ENCODE measurements around the gene KIRREL3.

The KIRREL3 gene

DNA sequence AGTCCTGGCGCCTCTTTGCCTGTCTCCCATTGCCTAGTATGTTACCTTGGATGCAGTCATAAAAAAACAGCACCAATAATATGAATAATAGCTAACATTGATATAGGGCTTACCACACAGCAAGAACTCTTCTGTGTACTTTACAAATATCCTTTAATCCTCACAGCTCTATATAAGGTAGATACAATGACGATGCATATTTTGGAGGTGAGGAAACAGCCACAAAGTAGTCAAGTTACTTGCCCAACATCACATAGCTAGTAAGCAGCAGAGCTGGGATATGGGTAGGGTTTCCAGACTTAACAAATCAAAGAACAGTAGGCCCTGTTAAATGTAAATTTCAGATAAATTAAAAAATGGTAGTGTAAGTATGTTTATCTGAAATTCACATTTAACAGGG lies 516.3 kb downstream of the KIRREL3 start:
- no peak for DNase-seq (ENCODE audit: low read depth)

DNA sequence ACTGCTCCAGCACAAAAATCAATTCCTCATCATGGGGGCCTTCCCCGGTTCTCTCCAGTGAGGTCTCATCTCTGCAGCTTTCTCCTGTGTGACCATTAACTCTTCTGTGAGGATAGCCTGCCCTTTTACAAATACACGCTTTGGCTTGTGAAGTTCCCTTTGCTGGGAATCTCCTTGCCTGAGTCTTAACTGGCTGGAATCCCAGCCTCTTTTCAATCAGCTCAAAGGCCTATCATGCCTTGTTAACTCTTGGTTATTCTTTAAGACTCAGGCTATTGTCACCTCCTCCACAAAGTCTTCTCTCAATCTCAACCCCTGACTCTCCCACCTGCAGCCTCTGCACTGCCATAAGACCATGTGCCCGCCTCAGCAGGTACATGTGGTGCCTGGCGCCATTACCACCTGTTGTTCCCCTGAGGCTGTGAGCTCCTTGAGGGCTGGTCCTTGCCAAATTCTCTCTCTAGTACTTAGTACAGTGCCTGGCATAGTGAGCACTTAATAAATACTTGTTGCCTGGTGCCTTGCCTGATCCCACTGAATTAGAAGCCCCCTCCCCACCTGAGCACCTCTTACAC lies 516.9 kb downstream of the KIRREL3 start:
- no peak for DNase-seq (ENCODE audit: low read depth)

DNA sequence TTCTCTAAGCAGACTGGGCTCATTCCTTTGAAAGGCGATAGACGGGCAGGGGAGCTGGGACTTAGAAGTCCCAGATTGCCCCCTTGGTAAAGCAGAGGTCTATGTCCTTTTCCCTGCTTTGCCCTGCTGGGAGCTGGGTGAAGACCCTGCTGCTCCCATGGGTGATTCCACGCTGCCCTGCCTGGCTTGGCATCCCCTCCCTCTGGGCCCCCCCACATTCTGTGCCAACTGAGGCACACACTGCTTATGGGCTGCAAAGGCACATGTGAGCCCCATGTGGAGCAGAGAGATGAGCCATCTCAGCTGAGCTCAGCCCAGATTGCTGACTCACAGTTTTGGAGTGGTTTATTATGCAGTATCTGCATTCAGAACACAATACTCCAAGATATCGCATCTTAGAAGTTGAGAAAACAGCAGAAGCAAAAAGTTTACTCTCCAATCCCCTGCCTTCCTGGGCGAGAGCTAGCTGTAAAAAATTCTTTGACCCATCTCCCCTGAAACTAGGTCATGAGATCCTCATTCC lies 517.9 kb downstream of the KIRREL3 start:
- DNase-seq (ENCODE audit: low read depth) = no peak

DNA sequence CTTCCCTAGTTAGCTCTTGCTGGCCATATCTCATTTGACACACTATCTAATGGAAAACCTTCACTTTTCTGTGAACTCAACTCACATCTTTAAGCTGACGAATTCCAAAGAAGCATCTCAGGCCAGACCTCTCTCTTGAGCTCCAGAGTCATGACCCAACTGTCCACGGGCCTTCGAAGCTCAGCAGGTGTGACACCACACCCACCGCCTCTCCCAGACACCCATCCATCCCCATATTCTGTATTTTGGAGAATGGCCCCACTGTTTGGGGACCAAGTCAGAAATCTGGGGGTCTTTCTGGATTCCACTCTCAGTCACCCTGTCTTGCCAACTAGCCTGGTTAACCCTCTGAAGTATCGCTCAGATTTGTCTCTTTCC lies 519.3 kb downstream of the KIRREL3 start:
- DNase-seq (ENCODE audit: low read depth) = no peak

DNA sequence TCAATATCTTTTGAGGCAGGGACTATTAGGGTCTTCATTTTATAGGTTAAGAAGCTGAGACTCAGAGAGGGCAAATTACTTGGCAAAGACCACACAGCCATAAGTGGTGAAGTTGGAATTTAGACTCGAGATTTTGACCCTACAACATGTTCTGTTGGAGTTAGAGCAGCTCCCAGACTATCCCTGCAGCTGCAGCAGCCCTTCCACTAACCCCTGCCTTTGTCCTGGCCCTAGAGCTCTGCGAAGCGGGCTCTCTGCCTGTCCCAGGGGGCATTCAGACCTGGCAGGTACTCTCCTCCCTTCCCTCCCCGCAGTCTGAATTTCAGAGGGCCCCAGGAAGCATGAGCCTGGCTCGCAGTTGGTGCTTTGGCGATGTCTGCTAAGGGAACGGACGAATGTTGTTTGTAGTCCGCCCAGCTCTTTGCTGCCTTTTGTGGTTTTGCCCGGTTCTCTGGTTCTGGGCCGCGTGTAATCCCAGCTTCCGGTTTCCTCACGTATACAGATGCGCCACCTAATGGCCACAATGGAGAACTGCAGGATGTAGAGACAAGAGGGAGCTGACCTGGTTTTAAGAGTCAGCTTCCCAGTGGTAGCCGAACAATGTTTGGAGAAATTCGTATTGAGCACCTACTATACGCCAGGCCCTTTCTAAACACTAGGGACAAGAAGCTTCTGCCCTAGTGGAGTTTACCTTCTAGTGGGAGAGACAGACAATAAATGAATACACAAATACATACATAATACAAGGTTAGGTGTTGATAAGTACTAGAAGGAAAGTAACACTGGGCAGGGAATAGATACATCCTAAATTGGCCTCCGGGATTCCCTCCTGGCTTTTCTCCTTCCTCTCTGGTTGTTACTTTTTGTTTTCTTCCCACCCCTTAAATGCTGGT lies 519.9 kb downstream of the KIRREL3 start:
- DNase-seq (ENCODE audit: low read depth) = peak; percentile 54

DNA sequence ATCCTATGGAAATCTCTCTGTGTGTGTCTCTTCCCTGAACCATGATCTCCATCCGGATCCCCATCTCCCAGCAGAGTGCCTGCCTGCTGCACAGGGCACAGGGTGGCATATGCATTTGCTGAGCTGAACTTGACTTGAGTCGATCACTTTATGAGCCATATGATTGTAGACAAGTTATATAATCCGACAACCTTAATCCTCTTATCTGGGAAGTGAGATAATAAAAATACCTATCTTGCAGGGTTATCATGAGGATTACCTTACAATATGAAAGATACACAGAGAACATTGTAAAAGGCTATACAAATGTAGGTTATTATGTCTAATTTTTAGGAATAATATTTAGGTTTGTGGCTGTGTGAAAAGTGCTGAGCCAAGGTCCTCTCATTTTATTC lies 520.6 kb downstream of the KIRREL3 start:
- DNase-seq (ENCODE audit: low read depth) = no peak

DNA sequence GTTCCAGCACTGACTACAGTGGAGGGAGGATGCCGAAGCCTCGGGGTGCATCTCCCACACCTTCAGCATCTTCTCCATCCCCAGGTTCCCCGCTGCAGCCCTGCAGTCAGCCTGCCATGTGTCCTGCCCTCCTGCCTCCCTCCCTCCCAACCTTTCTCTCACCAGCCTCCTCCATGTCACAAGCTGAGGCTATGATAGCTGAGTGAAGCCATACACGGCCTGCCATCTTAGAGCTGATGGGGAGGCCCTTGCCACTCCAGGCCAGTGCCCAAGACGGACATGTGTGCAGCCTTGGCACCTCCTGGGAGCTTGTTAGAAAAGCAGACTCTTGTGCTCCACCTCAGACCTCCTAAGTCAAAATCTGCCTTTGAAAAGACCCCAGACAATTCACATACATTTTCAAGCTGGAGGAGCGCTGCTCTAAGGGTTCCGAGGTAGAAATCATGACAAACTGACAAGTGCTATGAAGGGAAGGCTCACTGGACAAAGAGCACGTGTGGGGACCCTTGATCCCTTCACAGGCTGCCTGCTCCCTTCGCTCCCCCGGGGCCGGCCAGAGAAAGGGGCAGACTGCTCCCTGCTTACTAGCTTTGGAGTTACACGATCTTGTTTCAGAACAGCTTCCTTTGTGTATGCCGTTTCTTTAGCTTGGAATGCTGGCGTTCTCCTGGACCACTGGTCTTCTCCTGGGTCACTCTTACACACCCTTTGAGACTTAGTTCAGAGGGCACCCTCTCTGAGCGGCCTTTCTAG lies 521.2 kb downstream of the KIRREL3 start:
- DNase-seq (ENCODE audit: low read depth) = no peak

DNA sequence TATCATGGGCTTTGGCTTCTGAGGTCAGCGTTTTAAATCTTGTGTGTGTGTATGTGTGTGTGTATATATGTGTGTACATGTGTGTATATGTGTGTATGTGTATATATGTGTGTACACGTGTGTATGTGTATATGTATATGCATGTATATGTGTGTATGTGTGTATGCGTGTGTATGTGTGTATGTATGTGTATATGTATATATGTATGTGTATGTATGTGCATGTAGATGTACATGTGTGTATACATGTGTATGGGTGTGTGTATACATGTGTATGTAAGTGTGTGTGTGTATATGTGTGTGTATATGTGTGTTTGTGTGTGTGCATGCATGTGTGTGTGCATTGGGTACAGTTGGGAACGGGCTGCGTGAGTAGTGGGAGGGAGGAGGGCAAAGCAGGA lies 522.1 kb downstream of the KIRREL3 start:
- DNase-seq (ENCODE audit: low read depth) = no peak

DNA sequence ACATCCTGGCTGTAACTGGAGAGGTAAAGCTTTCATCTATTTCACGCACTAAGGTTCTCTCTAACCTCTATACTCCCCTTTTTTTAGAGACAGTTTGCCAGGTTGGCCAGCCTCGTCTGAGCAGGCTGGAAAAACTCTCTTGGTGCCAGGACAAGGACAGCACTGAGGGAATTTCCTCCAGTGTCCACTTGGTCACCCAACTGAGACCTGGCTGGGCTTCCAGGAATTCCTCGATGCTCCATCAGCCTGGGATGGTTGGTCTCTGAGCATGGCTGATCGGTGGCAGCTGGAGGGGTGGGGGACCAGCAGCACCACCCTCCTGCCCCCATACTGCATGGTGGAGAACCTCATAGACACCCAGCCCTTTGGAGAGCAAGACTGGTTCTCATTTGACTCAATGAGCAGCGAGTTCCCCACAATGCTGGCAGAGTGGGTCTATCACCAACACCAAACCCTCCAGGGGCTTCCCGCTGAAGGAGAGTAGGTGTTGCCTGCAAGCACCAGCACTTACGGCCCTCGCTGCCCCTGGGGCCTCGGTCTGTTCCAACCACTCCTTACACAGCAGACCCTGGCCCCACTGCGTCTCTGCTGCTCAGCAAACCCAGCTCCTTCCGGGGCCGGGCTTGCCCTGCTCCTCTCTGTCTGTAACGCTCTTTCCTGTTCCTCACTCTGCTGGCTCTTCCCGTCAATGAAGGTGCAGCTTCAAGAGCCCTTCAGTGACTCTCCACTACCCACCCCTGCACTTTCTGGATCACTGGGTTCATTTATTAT lies 522.9 kb downstream of the KIRREL3 start:
- no peak for DNase-seq (ENCODE audit: low read depth)

DNA sequence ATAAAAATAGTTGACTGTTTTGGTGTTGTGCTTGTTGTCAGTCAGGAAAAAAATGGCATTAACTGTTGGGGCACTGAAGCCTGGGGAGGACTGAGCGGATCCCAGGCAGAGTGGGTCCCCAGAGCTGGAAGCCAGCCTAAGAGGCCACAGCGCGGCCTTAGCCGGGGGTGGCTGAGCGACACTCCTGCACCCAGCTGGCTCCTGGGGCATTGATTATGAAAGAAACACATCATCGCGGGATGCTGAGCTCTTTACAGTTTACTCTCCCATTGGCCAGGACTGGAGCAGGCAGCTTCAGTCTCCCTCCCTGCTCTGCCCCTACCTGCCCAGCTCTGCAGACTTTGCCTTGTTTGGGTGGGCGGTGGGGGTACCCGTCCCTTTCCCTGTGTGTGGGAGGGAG lies 523.6 kb downstream of the KIRREL3 start:
- no peak for DNase-seq (ENCODE audit: low read depth)

DNA sequence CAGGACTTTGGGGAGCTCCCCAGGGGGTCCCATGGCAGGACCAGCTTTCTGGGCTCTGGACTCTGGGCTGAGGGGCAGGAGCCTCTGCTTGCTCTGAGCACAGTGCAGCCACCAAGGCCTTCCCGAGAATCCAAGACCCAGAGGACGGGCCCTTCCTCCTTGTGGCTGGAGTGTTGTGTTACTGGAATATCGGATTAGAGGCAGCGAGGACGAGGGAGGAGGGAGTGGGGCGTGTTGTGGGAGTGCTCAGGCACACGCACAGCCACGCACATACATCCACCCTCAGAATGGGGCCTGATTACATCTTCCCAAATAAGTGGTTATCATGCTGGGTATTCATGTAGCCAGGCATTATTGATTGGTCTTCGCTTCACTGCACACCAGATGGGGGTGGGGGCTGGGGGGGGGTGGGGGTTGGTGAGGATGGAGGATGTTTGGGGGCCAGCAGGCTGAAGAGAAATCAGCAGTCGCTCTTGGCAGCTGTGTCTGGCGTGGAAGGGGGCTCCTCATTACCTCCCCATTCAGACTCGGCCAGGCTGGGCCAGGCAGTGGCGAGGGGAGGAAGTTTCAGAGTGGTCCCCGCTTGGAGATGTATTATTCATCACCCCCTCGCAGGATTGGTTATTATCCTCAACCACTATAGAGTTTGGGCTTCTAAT lies 524.2 kb downstream of the KIRREL3 start:
- DNase-seq (ENCODE audit: low read depth) = no peak

DNA sequence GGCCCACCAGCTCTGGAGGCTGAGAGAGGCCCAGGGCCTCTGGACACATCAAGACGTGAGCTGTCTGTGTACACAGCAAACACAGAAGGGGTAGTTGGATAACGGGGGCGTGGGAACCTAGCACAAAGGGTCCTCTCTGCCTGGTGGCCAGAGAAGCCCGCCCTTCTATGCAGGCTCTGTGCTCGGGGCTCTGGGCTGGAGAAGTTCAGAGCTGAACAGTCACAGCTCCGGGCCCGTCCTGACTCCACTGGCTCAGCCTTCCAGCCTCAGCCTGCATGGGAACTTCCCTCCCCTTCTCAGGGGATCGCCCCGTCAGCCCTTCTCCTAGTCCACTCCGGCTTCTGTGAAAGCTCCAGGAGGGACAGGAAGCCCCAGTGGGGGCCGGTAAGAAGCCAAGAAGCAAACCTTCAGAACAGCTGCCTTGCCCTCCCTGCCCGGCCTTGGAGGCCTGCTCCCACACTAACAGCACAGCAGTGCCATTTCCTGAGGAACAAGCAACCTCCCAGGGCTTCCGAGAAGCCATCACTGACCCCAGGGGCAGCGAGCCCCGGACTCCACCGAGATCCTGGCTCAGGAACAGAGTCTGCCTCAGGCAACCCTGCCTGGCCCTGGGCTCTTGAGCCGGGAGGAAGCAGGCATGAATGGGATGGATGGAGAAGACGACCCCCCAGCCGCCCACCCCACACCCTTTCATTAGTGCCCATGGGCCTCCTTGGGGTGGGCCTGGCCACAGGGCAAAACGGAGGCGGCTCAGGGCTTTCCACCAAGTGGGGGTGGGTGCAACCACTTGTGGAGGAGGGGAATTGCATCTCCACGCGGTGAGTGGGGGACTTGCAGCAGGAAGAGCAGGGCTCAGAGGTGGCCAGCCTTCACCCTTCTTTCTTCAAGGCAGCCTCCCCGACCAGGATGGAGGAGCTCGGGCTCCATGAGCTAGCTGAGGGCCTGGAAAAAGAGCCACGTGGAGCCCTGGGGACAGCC lies 525.3 kb downstream of the KIRREL3 start:
- DNase-seq (ENCODE audit: low read depth) = no peak

DNA sequence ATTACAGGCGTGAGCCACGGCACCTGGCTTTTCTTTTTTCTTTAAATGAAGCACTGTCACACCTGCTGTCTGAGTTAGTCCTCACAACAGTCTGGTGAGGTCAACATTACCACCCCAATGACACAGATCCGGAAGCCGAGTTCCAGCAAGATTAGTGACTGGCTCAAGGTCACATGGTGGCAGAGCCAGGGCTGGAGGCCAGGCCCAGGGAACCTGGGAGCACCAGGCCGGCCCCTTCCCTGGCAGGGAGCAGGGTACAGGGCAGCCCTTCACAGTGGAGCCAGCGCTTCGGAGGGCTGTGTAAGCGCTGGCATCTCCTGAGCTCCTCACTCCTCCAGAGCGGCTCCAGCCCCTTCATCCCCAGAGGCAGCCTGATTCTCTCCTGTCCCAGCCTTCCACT lies 526.4 kb downstream of the KIRREL3 start:
- DNase-seq (ENCODE audit: low read depth) = no peak

DNA sequence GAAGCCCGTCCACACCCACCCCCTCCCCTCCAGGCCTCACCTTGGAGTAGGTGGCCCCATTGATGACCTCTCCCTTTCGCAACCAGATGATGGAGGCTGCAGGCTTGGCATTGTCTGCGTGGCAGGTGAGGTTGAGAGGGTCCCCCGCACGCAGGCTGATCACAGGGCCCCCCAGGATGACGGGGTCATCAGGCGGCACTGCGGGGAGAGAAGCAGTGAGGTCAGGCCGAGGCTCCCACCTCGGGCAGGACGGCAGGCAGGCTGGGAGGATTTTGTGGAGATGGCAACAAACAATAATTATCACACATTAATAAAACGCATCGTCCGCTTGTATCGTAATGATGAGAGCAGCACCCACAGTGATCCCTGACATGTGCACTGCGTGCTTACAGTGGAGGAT lies 527.3 kb downstream of the KIRREL3 start:
- no peak for DNase-seq (ENCODE audit: low read depth)

DNA sequence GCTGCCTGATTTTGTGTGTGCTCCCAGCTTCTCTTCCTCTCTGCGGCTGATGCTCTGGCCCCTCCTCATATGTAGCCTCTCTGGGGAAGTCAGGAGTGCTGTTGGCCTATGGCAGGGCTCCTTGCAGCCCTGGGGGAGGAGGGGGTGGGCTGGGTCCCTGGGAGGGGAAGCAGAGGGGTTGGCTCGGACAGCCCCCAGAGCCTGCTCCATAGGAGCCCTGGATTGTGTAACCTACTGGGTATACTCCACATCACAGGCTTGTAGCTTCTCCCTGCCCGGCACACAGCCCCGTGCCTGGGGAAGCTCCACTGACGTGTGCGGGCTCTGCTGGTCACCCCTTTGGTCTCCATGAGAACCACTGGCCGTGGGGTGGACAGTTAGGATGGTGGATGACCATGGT lies 531.3 kb downstream of the KIRREL3 start:
- DNase-seq (ENCODE audit: low read depth) = no peak

DNA sequence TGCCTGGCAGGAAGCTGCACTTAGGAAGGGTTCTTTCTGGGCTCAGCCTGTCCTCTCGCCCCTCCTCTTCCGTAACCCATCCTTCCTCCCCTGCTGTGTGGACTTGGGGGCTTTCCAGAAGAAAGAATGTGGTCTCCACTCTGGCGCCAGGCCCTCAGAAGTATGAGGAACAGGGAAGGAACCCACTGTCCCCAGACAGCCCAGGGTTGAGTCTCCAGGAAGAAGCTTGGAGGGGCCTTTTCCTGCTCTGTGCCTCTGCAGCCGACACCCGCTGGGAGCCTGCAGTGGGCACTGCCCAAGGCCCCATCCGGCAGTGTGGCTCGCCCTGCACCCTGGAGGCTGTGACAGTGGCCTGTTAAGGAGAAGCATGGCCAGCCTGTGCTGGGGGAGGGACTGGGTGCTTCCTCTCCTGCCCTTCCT lies 532.5 kb downstream of the KIRREL3 start:
- no peak for DNase-seq (ENCODE audit: low read depth)

DNA sequence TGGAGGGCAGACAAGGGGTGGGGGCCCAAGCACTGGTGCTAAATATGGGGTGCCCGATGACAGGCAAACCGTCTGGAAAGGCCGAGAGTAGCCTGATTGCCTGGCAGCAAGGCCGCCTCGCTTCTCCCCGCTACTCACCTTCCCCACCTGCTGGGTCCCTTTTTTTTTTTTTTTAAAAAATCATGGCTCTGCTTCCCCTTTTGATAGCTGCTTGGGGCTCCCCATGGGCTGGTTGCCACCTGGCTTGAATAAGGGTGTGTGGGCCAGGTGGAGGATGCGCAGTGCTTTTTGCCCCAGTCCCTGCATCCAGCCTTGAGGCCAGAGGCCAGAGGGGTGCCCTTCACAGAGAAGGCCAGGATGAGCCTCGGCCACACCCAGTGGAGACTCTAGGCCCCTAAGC lies 533.1 kb downstream of the KIRREL3 start:
- DNase-seq (ENCODE audit: low read depth) = no peak

DNA sequence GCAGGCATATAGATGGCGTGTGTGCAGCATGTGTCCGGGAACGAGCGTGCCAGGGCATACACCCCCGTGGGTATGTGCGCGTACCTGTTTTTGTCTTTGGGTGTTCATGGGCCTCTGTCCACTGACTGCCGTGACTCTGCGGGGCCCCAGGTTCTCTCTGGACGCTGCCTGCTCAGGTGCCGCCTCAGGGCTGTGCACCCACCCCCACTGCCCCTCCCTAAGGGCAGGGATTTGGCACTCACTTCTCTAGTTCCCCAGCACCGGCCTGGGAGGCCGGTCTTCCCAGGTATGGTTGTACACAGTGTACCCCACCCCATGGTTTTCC lies 533.6 kb downstream of the KIRREL3 start:
- DNase-seq (ENCODE audit: low read depth) = no peak

DNA sequence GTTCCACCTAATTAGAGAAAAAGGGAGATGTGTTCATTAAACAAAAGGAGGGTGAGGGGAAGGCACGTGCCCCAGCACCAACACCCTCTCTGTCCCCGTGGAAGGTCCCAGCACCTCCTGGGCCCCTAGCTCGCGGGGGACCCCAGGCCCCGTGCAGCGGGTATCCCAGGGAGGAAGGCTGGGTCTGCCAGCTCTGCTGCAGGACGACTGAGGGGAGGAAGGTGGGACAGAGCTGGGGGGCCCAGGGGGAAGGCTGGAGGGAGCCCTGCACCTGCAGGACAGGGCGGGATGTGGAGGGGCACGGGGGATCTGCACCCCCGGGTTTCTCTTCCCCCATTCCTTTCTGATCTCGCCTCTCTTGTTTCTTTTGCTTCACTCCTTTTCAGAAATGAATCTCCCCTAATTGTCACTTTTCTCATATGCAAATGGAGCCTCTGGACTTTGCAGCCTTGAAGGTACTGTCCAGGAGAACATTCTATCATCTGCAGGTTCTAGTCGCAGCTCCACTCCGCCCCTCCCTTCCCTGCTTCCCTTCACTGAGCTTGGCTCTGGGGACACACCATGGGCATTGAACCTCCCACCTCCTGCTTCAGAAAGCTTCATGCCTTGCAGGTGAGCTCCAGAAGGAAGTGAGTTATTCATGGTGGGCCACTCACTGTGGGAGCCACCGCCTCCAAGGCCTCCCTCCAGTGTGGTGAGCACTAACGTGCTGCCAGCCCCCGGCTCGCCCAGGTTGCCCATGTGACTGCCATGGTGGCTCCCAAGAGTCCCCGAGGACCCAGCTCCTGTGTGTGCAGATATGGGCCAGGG lies 534.1 kb downstream of the KIRREL3 start:
- no peak for DNase-seq (ENCODE audit: low read depth)

Measured in HS-5 (cell line).